K562 (cell line): ENCODE results near the gene DOCK1. TPM values are rescaled to one million over a fixed set of nuclear protein-coding genes. Genes with fewer than 3 reads are reported as not detected.

Experiments used
- ATAC-seq: fragments of 200-7000 bp; cut with Tn5 transposase; 3 replicates; pipeline ENCODE4 v1.9.1; 2020; ENCODE audit warnings: moderate library complexity
- BruUV-seq: library from RNA; stranded (reverse); fragments of 400-500 nt; replicated peaks from 2 replicates; lab custom pipeline; 2021; lab: Mats Ljungman, UMichigan
- CTCF ChIA-PET: fragments of 300-600 bp; formaldehyde crosslinking; extraction: SDS; loops from one replicate; lab custom pipeline; 2021; ENCODE audit warnings: low intra/inter-chr PET ratio; lab: Yijun Ruan, JAX
- POLR2A ChIA-PET: fragments of 300-600, 350-650 bp; sonication (Branson Sonifier 250); formaldehyde crosslinking; extraction: SDS; loops from one replicate; lab custom pipeline; 2021; ENCODE audit warnings: antibody characterized with exemption, inconsistent platforms; lab: Yijun Ruan, JAX
- DNase-seq, 4 experiments: peaks; one replicate each; pipeline versions ENCODE4 v3.0.0 to v3.0.0-alpha.2; 2011 to 2018; ENCODE audit warnings: low spot score in 3 of 4, mixed read lengths in 3 of 4; ENCODE audit errors: extremely low read depth in 1 of 4
- FAIRE-seq: peaks from 2 replicates; lab custom pipeline; 2011; peaks lifted over from hg19 to GRCh38; lab: Jason Lieb, UNC
- H2AFZ ChIP-seq: 2 replicates; pipeline ENCODE4 v1.6.0; 2011; ENCODE audit warnings: low read depth, low read length, control low read depth, inconsistent platforms
- H3K27ac ChIP-seq: fragments of 200-600 bp; 3 replicates; pipeline ENCODE4 v1.8.0; 2011; ENCODE audit warnings: low read depth, mild to moderate bottlenecking, control low read depth, inconsistent platforms, low read length, moderate library complexity, mixed read lengths; ENCODE audit errors: extremely low read depth
- H3K27me3 ChIP-seq, 2 experiments: fragments of 300-600 bp in 1 of 2; 2 replicates in 1 of 2; 3 replicates in 1 of 2; pipeline versions ENCODE4 v1.6.0 to v1.8.0; 2011; ENCODE audit warnings: inconsistent platforms in 2 of 2, low read length in 2 of 2, mild to moderate bottlenecking in 1 of 2, mixed read lengths in 1 of 2, moderate library complexity in 1 of 2; ENCODE audit not compliant: control insufficient read depth in 2 of 2, insufficient read depth in 2 of 2
- H3K36me3 ChIP-seq: fragments of 300-600 bp; 3 replicates; pipeline ENCODE4 v1.8.0; 2011; ENCODE audit warnings: mild to moderate bottlenecking, low read length, inconsistent platforms; ENCODE audit not compliant: control insufficient read depth, insufficient read depth
- H3K4me1 ChIP-seq, 2 experiments: fragments of 200-600 bp in 1 of 2; replicated peaks in 1 of 2; 2 replicates in 1 of 2; 3 replicates in 1 of 2; pipeline versions ENCODE4 v1.5.1 to v1.8.0; 2011; ENCODE audit warnings: inconsistent platforms in 2 of 2, low read length in 2 of 2, mild to moderate bottlenecking in 1 of 2, mixed read lengths in 1 of 2, moderate library complexity in 1 of 2; ENCODE audit not compliant: control insufficient read depth in 2 of 2, insufficient read depth in 2 of 2
- H3K4me2 ChIP-seq: 2 replicates; pipeline ENCODE4 v1.6.1; 2011; ENCODE audit warnings: low read length, control low read depth, inconsistent platforms, mixed read lengths; ENCODE audit not compliant: insufficient read depth
- H3K4me3 ChIP-seq: fragments of 200-600 bp; sonication (generic), shearing (Covaris generic); 2 replicates; pipeline ENCODE4 v1.5.1; 2016; ENCODE audit warnings: control low read depth, inconsistent platforms
- H3K79me2 ChIP-seq: fragments of 200-600 bp; 3 replicates; pipeline ENCODE4 v1.8.0; 2011; ENCODE audit warnings: low read length, inconsistent platforms; ENCODE audit not compliant: control insufficient read depth, insufficient read depth
- H3K9ac ChIP-seq, 2 experiments: 2 replicates each; pipeline versions ENCODE4 v1.6.0 to v1.6.1; 2011; ENCODE audit warnings: low read depth in 2 of 2, low read length in 2 of 2, control low read depth in 1 of 2, inconsistent platforms in 1 of 2, mild to moderate bottlenecking in 1 of 2, mixed read lengths in 1 of 2; ENCODE audit not compliant: insufficient read depth in 1 of 2
- H3K9me1 ChIP-seq: one replicate; pipeline ENCODE4 v1.6.0; 2011; ENCODE audit warnings: inconsistent platforms, mild to moderate bottlenecking, low read length, moderate library complexity; ENCODE audit not compliant: control insufficient read depth, insufficient read depth
- H3K9me3 ChIP-seq: replicated peaks from 2 replicates; pipeline ENCODE4 v1.5.1; 2011; ENCODE audit warnings: low read depth, low read length, inconsistent platforms; ENCODE audit not compliant: control insufficient read depth, insufficient read depth
- H4K20me1 ChIP-seq: replicated peaks from 2 replicates; pipeline ENCODE4 v1.6.1; 2011; ENCODE audit warnings: low read length, inconsistent platforms, mixed read lengths; ENCODE audit not compliant: control insufficient read depth, insufficient read depth
- FOXJ2 ChIP-seq: fragments of 200-800 bp; sonication (Bioruptor generic); IDR thresholded peaks from 2 replicates; pipeline ENCODE4 v1.6.1; 2016; ENCODE audit warnings: missing genetic modification characterization, missing compliant biosample characterization
- PHTF2 ChIP-seq: fragments of 250-450 bp; sonication (Bioruptor Pico); IDR thresholded peaks from 2 replicates; pipeline ENCODE4 v1.5.0; 2021; ENCODE audit warnings: mild to moderate bottlenecking
- POLR2G ChIP-seq: fragments of 200-400 bp; formaldehyde crosslinking; IDR thresholded peaks from 2 replicates; pipeline ENCODE4 v1.6.1; 2017; ENCODE audit warnings: low read depth, mild to moderate bottlenecking, antibody characterized with exemption, low read length, moderate library complexity
- SAFB ChIP-seq: fragments of 200-400 bp; formaldehyde crosslinking; IDR thresholded peaks from 2 replicates; pipeline ENCODE4 v1.6.1; 2017; ENCODE audit warnings: low read depth, low read length, borderline replicate concordance
- TAF7 ChIP-seq: fragments of 450-650 bp; IDR thresholded peaks from 2 replicates; pipeline ENCODE4 v1.6.1; 2016; ENCODE audit warnings: missing genetic modification characterization, missing compliant biosample characterization
- ZNF583 ChIP-seq: fragments of 250-450 bp; sonication (Bioruptor Pico); IDR thresholded peaks from 2 replicates; pipeline ENCODE4 v1.4.0; 2020
- WGBS: fragments of 100-300 bp; shearing (Covaris generic); methylation state at CpG from one replicate; pipeline ENCODE4 v1.1.6; 2016; ENCODE audit warnings: low coverage, mixed read lengths; ENCODE audit not compliant: insufficient coverage; ENCODE audit errors: missing lambda C conversion rate; 5-methylcytosine and 5-hydroxymethylcytosine counted together
- in situ Hi-C: fragments of 300-500 bp; cut with MboI; formaldehyde crosslinking; loops from 4 replicates; pipeline ENCODE4 v1.15.0; 2018; ENCODE audit warnings: inconsistent platforms, mixed read lengths
- intact Hi-C: fragments of 100-400 bp; cut with micrococcal nuclease; formaldehyde crosslinking; loops from 2 replicates; pipeline ENCODE4 v1.14.2; 2022
- polyA plus RNA-seq, 8 experiments: library from polyadenylated mRNA; depleted of rRNA in 4 of 8; stranded (reverse) in 5 of 8; unstranded in 3 of 8; fragments of >200 nt; fragmentation: Nextera tagmentation in 2 of 8; fragmentation: Illumina TruSeq in 1 of 8; extraction: Ambion mirVana in 2 of 8; extraction: Trizol in 1 of 8; gene quantifications; 2 replicates each; pipeline versions ENCODE4 v1.2.1 to v1.2.3, GENCODE V29; 2011 to 2014; ENCODE audit warnings: inconsistent platforms in 1 of 8, missing spikeins in 1 of 8
- total RNA-seq, 7 experiments: library from RNA; depleted of rRNA in 6 of 7; stranded (reverse); fragments of >200 nt in 6 of 7; fragmentation: Illumina TruSeq in 2 of 7; extraction: Trizol in 2 of 7; gene quantifications; 2 replicates each; pipeline versions ENCODE4 v1.2.1 to v1.2.3, GENCODE V29; 2011 to 2021; ENCODE audit warnings: low replicate concordance in 1 of 7
- TF ChIP-seq, protein P1 (sequence below): fragments of 250-450 bp; sonication (Bioruptor Pico); IDR thresholded peaks from 2 replicates; pipeline ENCODE4 v1.4.0; 2020
- TF ChIP-seq, protein P2 (sequence below): fragments of 250-450 bp; sonication (Bioruptor Pico); IDR thresholded peaks from 2 replicates; pipeline ENCODE4 v1.5.0; 2021; ENCODE audit warnings: mild to moderate bottlenecking, borderline replicate concordance

Gene DOCK1
- total and polyA plus RNA-seq, 9 of the 15 experiments (the other 6 are each of a cell fraction or from before 2014, with no cell fraction given) = 0.31 TPM; not detected in 8

- no TSS peak for BruUV-seq
- no peak overlapping the region for H3K27ac ChIP-seq
- TF ChIP-seq PHTF2 (CRISPR knock-in tag) = no peak
- TF ChIP-seq, protein P1, sequence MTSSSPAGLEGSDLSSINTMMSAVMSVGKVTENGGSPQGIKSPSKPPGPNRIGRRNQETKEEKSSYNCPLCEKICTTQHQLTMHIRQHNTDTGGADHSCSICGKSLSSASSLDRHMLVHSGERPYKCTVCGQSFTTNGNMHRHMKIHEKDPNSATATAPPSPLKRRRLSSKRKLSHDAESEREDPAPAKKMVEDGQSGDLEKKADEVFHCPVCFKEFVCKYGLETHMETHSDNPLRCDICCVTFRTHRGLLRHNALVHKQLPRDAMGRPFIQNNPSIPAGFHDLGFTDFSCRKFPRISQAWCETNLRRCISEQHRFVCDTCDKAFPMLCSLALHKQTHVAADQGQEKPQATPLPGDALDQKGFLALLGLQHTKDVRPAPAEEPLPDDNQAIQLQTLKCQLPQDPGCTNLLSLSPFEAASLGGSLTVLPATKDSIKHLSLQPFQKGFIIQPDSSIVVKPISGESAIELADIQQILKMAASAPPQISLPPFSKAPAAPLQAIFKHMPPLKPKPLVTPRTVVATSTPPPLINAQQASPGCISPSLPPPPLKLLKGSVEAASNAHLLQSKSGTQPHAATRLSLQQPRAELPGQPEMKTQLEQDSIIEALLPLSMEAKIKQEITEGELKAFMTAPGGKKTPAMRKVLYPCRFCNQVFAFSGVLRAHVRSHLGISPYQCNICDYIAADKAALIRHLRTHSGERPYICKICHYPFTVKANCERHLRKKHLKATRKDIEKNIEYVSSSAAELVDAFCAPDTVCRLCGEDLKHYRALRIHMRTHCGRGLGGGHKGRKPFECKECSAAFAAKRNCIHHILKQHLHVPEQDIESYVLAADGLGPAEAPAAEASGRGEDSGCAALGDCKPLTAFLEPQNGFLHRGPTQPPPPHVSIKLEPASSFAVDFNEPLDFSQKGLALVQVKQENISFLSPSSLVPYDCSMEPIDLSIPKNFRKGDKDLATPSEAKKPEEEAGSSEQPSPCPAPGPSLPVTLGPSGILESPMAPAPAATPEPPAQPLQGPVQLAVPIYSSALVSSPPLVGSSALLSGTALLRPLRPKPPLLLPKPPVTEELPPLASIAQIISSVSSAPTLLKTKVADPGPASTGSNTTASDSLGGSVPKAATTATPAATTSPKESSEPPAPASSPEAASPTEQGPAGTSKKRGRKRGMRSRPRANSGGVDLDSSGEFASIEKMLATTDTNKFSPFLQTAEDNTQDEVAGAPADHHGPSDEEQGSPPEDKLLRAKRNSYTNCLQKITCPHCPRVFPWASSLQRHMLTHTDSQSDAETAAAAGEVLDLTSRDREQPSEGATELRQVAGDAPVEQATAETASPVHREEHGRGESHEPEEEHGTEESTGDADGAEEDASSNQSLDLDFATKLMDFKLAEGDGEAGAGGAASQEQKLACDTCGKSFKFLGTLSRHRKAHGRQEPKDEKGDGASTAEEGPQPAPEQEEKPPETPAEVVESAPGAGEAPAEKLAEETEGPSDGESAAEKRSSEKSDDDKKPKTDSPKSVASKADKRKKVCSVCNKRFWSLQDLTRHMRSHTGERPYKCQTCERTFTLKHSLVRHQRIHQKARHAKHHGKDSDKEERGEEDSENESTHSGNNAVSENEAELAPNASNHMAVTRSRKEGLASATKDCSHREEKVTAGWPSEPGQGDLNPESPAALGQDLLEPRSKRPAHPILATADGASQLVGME (CRISPR knock-in tag) = no peak
- TF ChIP-seq SAFB = no peak
- no peak for TF ChIP-seq ZNF583 (CRISPR knock-in tag)
- TF ChIP-seq FOXJ2 (tag) = no peak
- no peak for TF ChIP-seq POLR2G
- TF ChIP-seq, protein P2, sequence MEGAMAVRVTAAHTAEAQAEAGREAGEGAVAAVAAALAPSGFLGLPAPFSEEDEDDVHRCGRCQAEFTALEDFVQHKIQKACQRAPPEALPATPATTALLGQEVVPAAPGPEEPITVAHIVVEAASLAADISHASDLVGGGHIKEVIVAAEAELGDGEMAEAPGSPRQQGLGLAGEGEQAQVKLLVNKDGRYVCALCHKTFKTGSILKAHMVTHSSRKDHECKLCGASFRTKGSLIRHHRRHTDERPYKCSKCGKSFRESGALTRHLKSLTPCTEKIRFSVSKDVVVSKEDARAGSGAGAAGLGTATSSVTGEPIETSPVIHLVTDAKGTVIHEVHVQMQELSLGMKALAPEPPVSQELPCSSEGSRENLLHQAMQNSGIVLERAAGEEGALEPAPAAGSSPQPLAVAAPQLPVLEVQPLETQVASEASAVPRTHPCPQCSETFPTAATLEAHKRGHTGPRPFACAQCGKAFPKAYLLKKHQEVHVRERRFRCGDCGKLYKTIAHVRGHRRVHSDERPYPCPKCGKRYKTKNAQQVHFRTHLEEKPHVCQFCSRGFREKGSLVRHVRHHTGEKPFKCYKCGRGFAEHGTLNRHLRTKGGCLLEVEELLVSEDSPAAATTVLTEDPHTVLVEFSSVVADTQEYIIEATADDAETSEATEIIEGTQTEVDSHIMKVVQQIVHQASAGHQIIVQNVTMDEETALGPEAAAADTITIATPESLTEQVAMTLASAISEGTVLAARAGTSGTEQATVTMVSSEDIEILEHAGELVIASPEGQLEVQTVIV (CRISPR knock-in tag) = no peak
- TF ChIP-seq TAF7 (tag) = no peak
- no peak overlapping the region for H2AFZ ChIP-seq
- intact Hi-C loops (no loop called here), in situ Hi-C loops (no loop called here)
- WGBS = 0% methylated on average over 5 of the region's 5 CpGs
- no peaks in the 10 kb centered on the region for H4K20me1 ChIP-seq
- no peak overlapping the region for H3K4me2 ChIP-seq
- FAIRE-seq (no peak), ATAC-seq (no peak), DNase-seq (no peak)
- POLR2A ChIA-PET = no interaction called here
- no peak overlapping the region for H3K4me3 ChIP-seq
- H3K27me3 ChIP-seq = no peaks in the 10 kb centered on the region
- no peaks in the 10 kb centered on the region for H3K79me2 ChIP-seq
- H3K9ac ChIP-seq = no peak overlapping the region
- CTCF ChIA-PET = no interaction called here
- H3K4me1 ChIP-seq = no peaks in the 10 kb centered on the region
- no peaks in the 10 kb centered on the region for H3K9me3 ChIP-seq
- H3K36me3 ChIP-seq = no peaks in the 10 kb centered on the region
- H3K9me1 ChIP-seq = no peaks in the 10 kb centered on the region
These were observed 557.5 kb downstream of the DOCK1 start for GRCh38 chr10:127462643-127463295.
